HEK293 (cell line): ENCODE measurements around the gene IL6R.

Experiments
- GLI4 ChIP-seq: fragments of 450-650 bp; formaldehyde crosslinking; IDR thresholded peaks from 2 replicates; pipeline ENCODE4 v1.5.1; 2016; ENCODE audit warnings: missing biosample characterization, missing genetic modification characterization
- GLIS1 ChIP-seq: fragments of 450-650 bp; formaldehyde crosslinking; IDR thresholded peaks from 2 replicates; pipeline ENCODE4 v1.5.1; 2016; ENCODE audit warnings: missing biosample characterization, missing genetic modification characterization
- HOXA7 ChIP-seq: sonication (generic); formaldehyde crosslinking; IDR thresholded peaks from 2 replicates; pipeline ENCODE4 v1.8.1; 2022; ENCODE audit warnings: missing genetic modification reagents, borderline replicate concordance
- KLF10 ChIP-seq: fragments of 450-650 bp; IDR thresholded peaks from 2 replicates; pipeline ENCODE4 v1.5.1; 2018; ENCODE audit warnings: missing biosample characterization, mild to moderate bottlenecking, missing genetic modification characterization
- KLF9 ChIP-seq: fragments of 450-650 bp; formaldehyde crosslinking; IDR thresholded peaks from 2 replicates; pipeline ENCODE4 v1.5.1; 2016; ENCODE audit warnings: missing biosample characterization, missing genetic modification characterization, low read depth
- MYNN ChIP-seq: fragments of 450-650 bp; formaldehyde crosslinking; IDR thresholded peaks from 2 replicates; pipeline ENCODE4 v1.5.1; 2016; ENCODE audit warnings: missing biosample characterization, missing genetic modification characterization, borderline replicate concordance
- MZF1 ChIP-seq: fragments of 450-650 bp; formaldehyde crosslinking; IDR thresholded peaks from 2 replicates; pipeline ENCODE4 v1.5.1; 2017; ENCODE audit warnings: missing biosample characterization, missing genetic modification characterization, borderline replicate concordance
- WT1 ChIP-seq: fragments of 450-650 bp; formaldehyde crosslinking; IDR thresholded peaks from 2 replicates; pipeline ENCODE4 v1.5.1; 2016; ENCODE audit warnings: missing biosample characterization, missing genetic modification characterization
- ZEB2 ChIP-seq: fragments of 450-650 bp; formaldehyde crosslinking; IDR thresholded peaks from 2 replicates; pipeline ENCODE4 v1.5.1; 2016; ENCODE audit warnings: missing biosample characterization, missing genetic modification characterization
- ZNF132 ChIP-seq: fragments of 450-650 bp; formaldehyde crosslinking; IDR thresholded peaks from 2 replicates; pipeline ENCODE4 v1.5.1; 2017; ENCODE audit warnings: missing biosample characterization, missing genetic modification characterization, borderline replicate concordance
- ZNF175 ChIP-seq: fragments of 450-650 bp; formaldehyde crosslinking; IDR thresholded peaks from 2 replicates; pipeline ENCODE4 v1.5.1; 2016; ENCODE audit warnings: missing biosample characterization, missing genetic modification characterization
- ZNF239 ChIP-seq: fragments of 450-650 bp; formaldehyde crosslinking; IDR thresholded peaks from 2 replicates; pipeline ENCODE4 v1.5.1; 2016; ENCODE audit warnings: missing biosample characterization, missing genetic modification characterization
- ZNF292 ChIP-seq: fragments of 450-650 bp; formaldehyde crosslinking; IDR thresholded peaks from 2 replicates; pipeline ENCODE4 v1.5.1; 2016; ENCODE audit warnings: low read depth, missing biosample characterization, missing genetic modification characterization, borderline replicate concordance
- ZNF311 ChIP-seq: fragments of 450-650 bp; formaldehyde crosslinking; IDR thresholded peaks from 2 replicates; pipeline ENCODE4 v1.5.1; 2017; ENCODE audit warnings: missing biosample characterization, missing genetic modification characterization, borderline replicate concordance
- ZNF571 ChIP-seq: fragments of 450-650 bp; formaldehyde crosslinking; IDR thresholded peaks from 2 replicates; pipeline ENCODE4 v1.5.0; 2017; ENCODE audit warnings: missing biosample characterization, missing genetic modification characterization
- ZNF585B ChIP-seq: fragments of 450-650 bp; formaldehyde crosslinking; IDR thresholded peaks from 2 replicates; pipeline ENCODE4 v1.5.1; 2016; ENCODE audit warnings: missing biosample characterization, missing genetic modification characterization
- ZNF610 ChIP-seq: fragments of 450-650 bp; formaldehyde crosslinking; IDR thresholded peaks from 2 replicates; pipeline ENCODE4 v1.5.1; 2016; ENCODE audit warnings: missing biosample characterization, missing genetic modification characterization, borderline replicate concordance
- ZNF677 ChIP-seq: fragments of 450-650 bp; IDR thresholded peaks from 2 replicates; pipeline ENCODE4 v1.5.0; 2018; ENCODE audit warnings: missing biosample characterization, mild to moderate bottlenecking, missing genetic modification characterization, moderate library complexity
- ZNF747 ChIP-seq: fragments of 450-650 bp; formaldehyde crosslinking; IDR thresholded peaks from 2 replicates; pipeline ENCODE4 v1.5.1; 2016; ENCODE audit warnings: missing biosample characterization, missing genetic modification characterization
- ZNF792 ChIP-seq: fragments of 450-650 bp; formaldehyde crosslinking; IDR thresholded peaks from 2 replicates; pipeline ENCODE4 v1.5.1; 2016; ENCODE audit warnings: missing biosample characterization, missing genetic modification characterization
- ZSCAN16 ChIP-seq: fragments of 450-650 bp; formaldehyde crosslinking; IDR thresholded peaks from 2 replicates; pipeline ENCODE4 v1.5.1; 2016; ENCODE audit warnings: missing biosample characterization, missing genetic modification characterization
- ZXDB ChIP-seq: fragments of 450-650 bp; formaldehyde crosslinking; IDR thresholded peaks from 2 replicates; pipeline ENCODE4 v1.5.1; 2016; ENCODE audit warnings: missing biosample characterization, missing genetic modification characterization
- TF ChIP-seq, protein P1 (sequence below): fragments of 450-650 bp; IDR thresholded peaks from 2 replicates; pipeline ENCODE4 v1.5.1; 2018; ENCODE audit warnings: missing biosample characterization, missing genetic modification characterization
- TF ChIP-seq, protein P2 (sequence below): fragments of 450-650 bp; formaldehyde crosslinking; IDR thresholded peaks from 2 replicates; pipeline ENCODE4 v1.5.1; 2016; ENCODE audit warnings: missing biosample characterization, missing genetic modification characterization
- TF ChIP-seq, protein P3 (sequence below): fragments of 450-650 bp; formaldehyde crosslinking; IDR thresholded peaks from 2 replicates; pipeline ENCODE4 v1.5.1; 2016; ENCODE audit warnings: missing biosample characterization, missing genetic modification characterization
- TF ChIP-seq, protein P4 (sequence below): fragments of 450-650 bp; formaldehyde crosslinking; IDR thresholded peaks from 2 replicates; pipeline ENCODE4 v1.5.1; 2016; ENCODE audit warnings: missing biosample characterization, missing genetic modification characterization
- TF ChIP-seq, protein P5 (sequence below): fragments of 450-650 bp; formaldehyde crosslinking; IDR thresholded peaks from 2 replicates; pipeline ENCODE4 v1.5.1; 2017; ENCODE audit warnings: missing biosample characterization, missing genetic modification characterization
- TF ChIP-seq, protein P6 (sequence below): fragments of 450-650 bp; formaldehyde crosslinking; IDR thresholded peaks from 2 replicates; pipeline ENCODE4 v1.5.1; 2016; ENCODE audit warnings: missing biosample characterization, missing genetic modification characterization
- TF ChIP-seq, protein P7 (sequence below): fragments of 450-650 bp; IDR thresholded peaks from 2 replicates; pipeline ENCODE4 v1.5.1; 2018; ENCODE audit warnings: missing biosample characterization, mild to moderate bottlenecking, missing genetic modification characterization

IL6R gene

DNA sequence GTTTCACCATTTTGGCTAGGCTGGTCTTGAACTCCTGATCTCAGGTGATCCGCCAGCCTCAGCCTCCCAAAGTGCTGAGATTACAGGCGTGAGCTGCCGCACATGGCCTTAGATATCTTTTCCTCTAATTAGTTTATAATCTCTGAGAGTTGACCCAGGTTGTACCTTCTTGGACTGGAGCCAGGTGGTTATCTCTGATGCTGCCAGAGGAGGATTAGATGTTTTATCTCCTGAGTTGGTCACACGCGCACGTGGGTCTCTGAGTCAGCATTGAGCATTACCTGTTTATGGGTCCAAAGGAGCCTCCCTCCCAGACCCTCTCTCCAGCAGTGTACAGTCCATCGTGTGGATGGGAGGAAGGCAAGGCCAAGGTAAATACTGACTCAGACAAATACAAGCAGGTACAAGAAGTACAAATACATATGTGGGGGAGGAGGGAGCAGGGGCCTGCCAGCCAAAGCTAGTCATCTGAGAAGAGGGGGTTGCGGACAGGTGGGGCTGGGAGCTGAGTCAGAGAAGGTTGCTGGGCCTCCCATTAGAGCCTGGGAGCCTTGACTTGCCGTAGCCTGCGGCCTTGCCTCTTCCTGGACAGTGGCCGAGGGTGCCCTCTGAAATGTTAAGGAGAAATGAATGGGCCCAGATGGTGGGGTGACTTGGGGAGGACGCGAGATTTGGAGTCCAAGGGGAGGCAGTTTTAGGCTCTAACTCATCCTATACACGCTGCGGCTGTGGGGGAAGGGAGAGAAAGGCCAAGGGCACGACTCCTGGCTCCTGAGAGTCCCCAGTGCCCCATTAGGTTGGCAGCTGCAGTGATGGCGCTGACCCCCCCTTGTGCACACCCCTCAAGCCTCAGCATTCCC lies 13.1 kb downstream of the IL6R start (continued):
- TF ChIP-seq, protein P1, sequence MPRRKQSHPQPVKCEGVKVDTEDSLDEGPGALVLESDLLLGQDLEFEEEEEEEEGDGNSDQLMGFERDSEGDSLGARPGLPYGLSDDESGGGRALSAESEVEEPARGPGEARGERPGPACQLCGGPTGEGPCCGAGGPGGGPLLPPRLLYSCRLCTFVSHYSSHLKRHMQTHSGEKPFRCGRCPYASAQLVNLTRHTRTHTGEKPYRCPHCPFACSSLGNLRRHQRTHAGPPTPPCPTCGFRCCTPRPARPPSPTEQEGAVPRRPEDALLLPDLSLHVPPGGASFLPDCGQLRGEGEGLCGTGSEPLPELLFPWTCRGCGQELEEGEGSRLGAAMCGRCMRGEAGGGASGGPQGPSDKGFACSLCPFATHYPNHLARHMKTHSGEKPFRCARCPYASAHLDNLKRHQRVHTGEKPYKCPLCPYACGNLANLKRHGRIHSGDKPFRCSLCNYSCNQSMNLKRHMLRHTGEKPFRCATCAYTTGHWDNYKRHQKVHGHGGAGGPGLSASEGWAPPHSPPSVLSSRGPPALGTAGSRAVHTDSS (tag by site-specific recombination): no peak
- TF ChIP-seq ZNF175 (tag by site-specific recombination): no peak
- TF ChIP-seq, protein P2, sequence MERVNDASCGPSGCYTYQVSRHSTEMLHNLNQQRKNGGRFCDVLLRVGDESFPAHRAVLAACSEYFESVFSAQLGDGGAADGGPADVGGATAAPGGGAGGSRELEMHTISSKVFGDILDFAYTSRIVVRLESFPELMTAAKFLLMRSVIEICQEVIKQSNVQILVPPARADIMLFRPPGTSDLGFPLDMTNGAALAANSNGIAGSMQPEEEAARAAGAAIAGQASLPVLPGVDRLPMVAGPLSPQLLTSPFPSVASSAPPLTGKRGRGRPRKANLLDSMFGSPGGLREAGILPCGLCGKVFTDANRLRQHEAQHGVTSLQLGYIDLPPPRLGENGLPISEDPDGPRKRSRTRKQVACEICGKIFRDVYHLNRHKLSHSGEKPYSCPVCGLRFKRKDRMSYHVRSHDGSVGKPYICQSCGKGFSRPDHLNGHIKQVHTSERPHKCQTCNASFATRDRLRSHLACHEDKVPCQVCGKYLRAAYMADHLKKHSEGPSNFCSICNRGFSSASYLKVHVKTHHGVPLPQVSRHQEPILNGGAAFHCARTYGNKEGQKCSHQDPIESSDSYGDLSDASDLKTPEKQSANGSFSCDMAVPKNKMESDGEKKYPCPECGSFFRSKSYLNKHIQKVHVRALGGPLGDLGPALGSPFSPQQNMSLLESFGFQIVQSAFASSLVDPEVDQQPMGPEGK (tag by site-specific recombination): peak; percentile 90
- TF ChIP-seq ZNF610 (tag by site-specific recombination): no peak
- no peak for TF ChIP-seq KLF9
- peak; percentile 90 for TF ChIP-seq ZXDB (tag by site-specific recombination)
- TF ChIP-seq GLIS1 (tag by site-specific recombination): peak; percentile 89
- no peak for TF ChIP-seq ZSCAN16 (tag by site-specific recombination)
- TF ChIP-seq, protein P3, sequence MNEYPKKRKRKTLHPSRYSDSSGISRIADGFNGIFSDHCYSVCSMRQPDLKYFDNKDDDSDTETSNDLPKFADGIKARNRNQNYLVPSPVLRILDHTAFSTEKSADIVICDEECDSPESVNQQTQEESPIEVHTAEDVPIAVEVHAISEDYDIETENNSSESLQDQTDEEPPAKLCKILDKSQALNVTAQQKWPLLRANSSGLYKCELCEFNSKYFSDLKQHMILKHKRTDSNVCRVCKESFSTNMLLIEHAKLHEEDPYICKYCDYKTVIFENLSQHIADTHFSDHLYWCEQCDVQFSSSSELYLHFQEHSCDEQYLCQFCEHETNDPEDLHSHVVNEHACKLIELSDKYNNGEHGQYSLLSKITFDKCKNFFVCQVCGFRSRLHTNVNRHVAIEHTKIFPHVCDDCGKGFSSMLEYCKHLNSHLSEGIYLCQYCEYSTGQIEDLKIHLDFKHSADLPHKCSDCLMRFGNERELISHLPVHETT (tag by site-specific recombination): peak; percentile 42; the same call in 1 of the 2 replicates
- TF ChIP-seq ZNF239: no peak
- TF ChIP-seq MYNN (tag by site-specific recombination): no peak
- no peak for TF ChIP-seq MZF1 (tag by site-specific recombination)
- TF ChIP-seq ZNF292 (tag by site-specific recombination): no peak
- no peak for TF ChIP-seq ZNF132
- no peak for TF ChIP-seq ZNF747 (tag by site-specific recombination)
- TF ChIP-seq, protein P4, sequence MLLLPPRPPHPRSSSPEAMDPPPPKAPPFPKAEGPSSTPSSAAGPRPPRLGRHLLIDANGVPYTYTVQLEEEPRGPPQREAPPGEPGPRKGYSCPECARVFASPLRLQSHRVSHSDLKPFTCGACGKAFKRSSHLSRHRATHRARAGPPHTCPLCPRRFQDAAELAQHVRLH: no peak
- TF ChIP-seq, protein P5, sequence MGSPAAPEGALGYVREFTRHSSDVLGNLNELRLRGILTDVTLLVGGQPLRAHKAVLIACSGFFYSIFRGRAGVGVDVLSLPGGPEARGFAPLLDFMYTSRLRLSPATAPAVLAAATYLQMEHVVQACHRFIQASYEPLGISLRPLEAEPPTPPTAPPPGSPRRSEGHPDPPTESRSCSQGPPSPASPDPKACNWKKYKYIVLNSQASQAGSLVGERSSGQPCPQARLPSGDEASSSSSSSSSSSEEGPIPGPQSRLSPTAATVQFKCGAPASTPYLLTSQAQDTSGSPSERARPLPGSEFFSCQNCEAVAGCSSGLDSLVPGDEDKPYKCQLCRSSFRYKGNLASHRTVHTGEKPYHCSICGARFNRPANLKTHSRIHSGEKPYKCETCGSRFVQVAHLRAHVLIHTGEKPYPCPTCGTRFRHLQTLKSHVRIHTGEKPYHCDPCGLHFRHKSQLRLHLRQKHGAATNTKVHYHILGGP (tag by site-specific recombination): no peak
- TF ChIP-seq ZNF571: no peak
- TF ChIP-seq, protein P6, sequence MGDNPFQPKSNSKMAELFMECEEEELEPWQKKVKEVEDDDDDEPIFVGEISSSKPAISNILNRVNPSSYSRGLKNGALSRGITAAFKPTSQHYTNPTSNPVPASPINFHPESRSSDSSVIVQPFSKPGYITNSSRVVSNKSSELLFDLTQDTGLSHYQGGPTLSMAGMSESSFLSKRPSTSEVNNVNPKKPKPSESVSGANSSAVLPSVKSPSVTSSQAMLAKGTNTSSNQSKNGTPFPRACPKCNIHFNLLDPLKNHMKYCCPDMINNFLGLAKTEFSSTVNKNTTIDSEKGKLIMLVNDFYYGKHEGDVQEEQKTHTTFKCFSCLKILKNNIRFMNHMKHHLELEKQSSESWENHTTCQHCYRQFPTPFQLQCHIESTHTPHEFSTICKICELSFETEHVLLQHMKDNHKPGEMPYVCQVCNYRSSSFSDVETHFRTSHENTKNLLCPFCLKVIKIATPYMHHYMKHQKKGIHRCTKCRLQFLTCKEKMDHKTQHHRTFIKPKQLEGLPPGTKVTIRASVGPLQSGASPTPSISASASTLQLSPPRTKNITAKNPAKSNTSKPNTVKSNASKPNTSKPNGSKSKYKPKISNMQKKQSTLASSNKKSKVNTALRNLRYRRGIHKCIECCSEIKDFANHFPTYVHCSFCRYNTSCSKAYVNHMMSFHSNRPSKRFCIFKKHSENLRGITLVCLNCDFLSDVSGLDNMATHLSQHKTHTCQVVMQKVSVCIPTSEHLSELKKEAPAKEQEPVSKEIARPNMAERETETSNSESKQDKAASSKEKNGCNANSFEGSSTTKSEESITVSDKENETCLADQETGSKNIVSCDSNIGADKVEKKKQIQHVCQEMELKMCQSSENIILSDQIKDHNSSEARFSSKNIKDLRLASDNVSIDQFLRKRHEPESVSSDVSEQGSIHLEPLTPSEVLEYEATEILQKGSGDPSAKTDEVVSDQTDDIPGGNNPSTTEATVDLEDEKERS (tag by site-specific recombination): no peak
- TF ChIP-seq ZEB2 (tag by site-specific recombination): no peak; the same call in 1 of the 2 replicates
- 0 out of 2 replicates have a peak, but pooled peaks have one; percentile 59 for TF ChIP-seq KLF10 (tag by site-specific recombination)
- TF ChIP-seq WT1 (tag by site-specific recombination): peak; percentile 94
- TF ChIP-seq GLI4 (tag by site-specific recombination): no peak
- TF ChIP-seq ZNF585B (tag by site-specific recombination): no peak
- no peak for TF ChIP-seq ZNF311 (tag by site-specific recombination)
- TF ChIP-seq, protein P7, sequence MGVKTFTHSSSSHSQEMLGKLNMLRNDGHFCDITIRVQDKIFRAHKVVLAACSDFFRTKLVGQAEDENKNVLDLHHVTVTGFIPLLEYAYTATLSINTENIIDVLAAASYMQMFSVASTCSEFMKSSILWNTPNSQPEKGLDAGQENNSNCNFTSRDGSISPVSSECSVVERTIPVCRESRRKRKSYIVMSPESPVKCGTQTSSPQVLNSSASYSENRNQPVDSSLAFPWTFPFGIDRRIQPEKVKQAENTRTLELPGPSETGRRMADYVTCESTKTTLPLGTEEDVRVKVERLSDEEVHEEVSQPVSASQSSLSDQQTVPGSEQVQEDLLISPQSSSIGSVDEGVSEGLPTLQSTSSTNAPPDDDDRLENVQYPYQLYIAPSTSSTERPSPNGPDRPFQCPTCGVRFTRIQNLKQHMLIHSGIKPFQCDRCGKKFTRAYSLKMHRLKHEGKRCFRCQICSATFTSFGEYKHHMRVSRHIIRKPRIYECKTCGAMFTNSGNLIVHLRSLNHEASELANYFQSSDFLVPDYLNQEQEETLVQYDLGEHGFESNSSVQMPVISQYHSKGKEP (tag by site-specific recombination): no peak
- TF ChIP-seq ZNF792 (tag by site-specific recombination): no peak
- TF ChIP-seq ZNF677: no peak
- no peak for TF ChIP-seq HOXA7 (CRISPR knock-in tag)
